Stimulated activated CD4-positive, alpha-beta T cell treated with anti-CD3 and anti-CD28 coated beads, TNF-alpha, amount 100 ng/mL, for 48 hours (primary cell): ENCODE results near the gene HIC1.

Experiments used
- DNase-seq, 3 donors: peaks; one replicate each; pipeline ENCODE4 v3.0.0-alpha.2; 2020; ENCODE audit warnings: low read depth in 3 of 3

The HIC1 gene

DNA sequence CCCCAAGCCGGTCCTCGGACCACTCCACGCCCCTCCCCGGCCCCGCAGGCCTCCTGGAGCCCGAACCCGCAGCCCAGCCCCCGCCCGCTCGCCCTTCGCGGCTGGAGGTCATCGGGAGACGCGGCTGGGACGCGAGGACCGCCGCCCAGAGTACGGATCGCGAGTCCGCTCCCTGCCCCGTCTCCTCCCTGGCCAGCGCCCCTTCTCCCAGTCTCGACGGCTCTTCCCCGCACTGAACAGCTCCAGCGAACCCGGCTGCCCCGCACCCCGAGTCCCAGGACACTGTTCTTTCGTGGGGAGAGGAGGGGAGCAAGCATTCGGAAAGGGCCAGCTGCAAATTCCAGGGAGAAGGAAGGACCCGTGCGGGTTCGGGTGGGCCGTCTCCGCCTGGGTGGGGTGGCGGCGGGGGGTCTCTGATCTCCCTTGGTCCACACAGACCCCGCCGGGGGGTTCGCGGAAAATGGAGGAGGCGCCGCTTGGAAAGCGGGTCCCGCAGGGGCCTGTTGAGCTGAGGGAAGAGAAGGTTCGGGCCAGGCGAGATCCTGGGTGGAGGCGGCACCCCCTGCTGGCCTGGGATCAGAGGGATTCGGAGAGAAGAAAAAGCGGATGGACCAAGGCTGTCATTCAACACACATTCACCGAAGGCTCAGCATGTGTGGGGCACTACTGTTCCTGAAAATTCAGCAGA, 29.1 kb upstream of the HIC1 start:
- no peak for DNase-seq

DNA sequence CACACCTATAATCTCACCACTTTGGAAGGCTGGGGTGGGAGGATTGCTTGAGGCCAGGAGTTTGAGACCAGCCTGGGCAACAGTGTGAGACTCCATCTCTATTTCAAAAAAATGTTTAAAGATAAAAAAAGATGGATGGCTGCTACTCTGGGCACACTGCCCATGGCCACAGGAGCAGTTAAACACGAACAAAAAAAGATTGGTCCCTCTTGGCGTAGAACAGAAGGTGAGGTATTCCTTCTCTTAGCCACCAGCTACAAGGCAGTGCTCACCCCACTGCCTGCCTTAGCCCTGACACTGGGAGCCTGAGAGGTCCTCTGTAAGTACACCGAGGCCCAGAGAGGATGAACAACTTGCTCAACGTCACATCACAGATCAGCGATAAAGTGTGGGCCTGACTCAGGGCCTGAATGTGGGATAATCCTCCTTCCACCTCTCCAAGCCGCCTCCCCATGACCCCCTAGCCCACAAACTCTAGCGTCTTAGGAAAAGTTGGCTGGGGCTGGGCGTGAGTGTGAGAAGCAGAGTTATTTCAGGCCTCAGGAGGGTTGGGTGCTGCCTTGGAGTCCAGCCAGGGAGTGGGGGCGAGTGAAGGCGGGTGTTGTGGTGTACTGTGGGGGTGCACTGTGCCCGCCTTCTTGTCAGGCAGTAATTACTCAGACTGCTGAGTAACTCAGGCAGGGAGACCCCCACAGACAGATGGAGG, 27.2 kb upstream of the HIC1 start:
- DNase-seq: no peak

DNA sequence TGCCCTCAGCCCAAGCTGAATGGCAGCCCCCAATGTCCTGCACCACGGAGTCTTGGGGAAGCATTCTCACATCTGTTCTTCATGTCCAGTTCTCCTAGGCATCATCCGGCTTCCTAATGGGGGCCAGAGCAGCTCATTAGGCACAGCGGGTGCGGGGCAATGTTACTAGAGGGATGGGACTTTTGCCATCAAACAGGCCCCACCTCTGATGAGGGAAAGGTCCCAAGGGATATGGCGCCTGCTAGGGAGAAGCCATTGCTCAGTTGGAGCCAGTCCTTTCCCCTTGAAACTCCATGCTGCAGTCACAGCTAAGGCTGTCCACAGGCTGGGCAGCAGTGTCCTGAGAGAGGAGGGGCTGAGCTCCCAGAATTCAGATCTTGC, 26.7 kb upstream of the HIC1 start:
- DNase-seq: no peak

DNA sequence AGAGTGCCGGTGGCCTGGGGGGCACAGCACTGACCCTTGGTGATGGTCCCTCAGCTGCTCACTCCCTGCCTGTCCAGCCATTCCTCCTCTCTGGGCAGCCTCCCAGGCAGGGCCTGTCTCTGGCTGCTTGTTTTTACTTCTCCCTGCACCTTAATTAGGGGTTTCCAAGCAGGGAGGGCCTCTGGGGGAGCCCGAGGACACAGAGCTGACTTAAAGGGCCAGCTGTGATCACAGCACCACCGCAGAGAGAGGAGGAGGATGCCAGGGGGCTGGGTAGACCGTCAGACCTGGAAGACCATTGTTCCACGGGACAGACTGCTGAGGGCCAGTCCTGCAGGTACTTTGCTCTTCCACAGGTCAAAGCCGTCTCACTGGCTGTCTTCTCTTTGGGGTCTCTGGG, 26.2 kb upstream of the HIC1 start:
- DNase-seq: no peak

DNA sequence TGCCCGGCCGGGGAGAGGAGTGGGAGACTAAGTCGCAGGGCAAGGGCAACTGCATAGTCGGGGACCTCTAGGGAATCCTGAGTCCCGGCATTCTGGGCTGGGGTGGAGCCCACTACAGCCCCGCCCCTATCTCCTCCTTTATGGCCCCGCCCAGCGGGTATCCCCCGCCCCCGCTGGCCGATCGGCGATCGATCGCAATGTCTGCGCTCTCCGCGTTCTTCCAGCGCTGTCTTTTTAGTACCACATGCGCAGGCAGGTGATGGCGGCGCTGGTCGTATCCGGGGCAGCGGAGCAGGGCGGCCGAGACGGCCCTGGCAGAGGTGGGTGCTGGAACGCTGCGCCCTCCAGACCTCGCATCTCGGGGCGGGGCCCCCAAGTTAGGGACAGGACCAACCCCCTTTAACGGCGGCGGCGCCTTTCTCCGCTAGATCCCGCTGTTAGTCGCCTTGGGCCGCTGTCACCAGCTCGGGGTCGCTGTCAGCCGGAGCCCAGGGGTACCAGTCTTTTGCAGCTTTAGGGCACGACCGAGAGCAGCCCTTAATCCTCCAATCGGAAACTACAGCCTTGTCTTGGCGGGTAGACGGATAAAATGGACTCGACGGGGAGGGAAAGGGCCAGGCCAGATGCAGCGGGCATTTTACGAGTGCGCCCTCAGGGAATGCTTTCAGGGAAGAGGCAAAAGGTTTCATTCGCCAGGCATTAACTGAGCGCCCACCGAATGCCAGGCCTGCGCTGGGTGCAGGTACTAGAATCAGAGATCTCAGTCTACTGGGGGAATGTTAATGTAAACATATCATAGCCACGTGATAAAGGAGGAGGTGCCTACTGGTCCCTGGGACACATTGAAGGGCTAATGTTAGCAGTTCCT, 24.8 kb upstream of the HIC1 start, which contains the start of gene DPH1:
Gene DPH1 (plus strand): TSS at position 243 of the 868 bp plus-strand sequence. CDS start 17 bp downstream, at position 260.
- peak; percentile 78 to 88 (median 79) for DNase-seq

DNA sequence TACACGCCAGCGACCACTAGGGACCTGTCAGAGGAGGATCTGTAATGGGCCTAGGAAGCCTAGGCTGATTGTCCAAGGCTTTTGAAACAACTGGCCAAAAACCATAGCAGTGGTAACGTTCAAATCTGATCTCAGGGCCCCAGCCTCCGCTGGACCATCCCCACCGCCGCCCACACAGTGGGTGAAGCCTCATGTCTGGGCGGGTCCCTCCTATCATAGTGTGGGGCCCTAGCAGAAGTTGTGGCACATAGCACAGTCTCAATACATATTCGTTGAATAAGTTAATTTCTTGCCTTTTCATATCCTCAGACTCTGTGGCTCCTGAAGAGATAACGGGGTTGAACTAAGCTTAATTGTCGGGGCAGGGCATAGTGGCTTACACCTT, 24.1 kb upstream of the HIC1 start:
- DNase-seq: no peak

DNA sequence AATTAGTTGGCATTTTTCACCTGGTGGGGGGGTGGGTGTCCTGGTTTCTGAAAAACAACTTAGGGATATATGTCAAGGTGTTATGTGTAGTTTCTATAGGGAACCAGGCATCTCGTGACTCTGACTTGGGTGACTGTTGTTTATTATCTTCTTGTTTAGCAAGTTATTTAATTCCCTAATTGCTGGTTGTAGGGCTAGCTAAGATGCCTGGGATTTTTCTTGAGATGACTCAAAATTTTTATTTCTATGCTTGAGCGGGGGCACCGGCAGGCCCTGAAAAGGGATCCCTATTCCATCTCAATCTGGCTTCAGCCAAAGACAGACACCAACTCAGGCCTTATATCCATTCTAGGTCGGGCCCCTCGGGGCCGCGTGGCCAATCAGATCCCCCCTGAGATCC, 21.8 kb upstream of the HIC1 start:
- DNase-seq: no peak

DNA sequence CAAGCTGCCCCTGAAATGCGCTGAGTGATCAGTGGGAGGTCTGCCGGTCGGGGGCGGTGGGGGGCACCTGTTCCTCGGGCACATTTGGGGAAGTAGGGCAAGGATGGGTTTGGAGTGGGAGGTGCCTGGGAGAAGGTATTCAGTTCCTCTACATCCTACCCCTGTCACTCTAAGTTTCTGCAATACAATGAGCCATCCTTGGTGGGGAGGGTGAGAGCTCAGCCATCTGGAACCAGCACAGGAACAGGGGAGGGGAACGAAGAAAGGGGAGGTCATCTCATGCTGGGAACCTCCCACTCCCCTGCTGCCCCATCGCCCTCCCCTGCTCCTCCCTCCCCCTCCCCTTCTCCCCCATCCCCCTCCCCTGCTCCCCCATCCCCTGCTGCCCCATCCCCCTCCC, 20.7 kb upstream of the HIC1 start:
- DNase-seq: no peak

DNA sequence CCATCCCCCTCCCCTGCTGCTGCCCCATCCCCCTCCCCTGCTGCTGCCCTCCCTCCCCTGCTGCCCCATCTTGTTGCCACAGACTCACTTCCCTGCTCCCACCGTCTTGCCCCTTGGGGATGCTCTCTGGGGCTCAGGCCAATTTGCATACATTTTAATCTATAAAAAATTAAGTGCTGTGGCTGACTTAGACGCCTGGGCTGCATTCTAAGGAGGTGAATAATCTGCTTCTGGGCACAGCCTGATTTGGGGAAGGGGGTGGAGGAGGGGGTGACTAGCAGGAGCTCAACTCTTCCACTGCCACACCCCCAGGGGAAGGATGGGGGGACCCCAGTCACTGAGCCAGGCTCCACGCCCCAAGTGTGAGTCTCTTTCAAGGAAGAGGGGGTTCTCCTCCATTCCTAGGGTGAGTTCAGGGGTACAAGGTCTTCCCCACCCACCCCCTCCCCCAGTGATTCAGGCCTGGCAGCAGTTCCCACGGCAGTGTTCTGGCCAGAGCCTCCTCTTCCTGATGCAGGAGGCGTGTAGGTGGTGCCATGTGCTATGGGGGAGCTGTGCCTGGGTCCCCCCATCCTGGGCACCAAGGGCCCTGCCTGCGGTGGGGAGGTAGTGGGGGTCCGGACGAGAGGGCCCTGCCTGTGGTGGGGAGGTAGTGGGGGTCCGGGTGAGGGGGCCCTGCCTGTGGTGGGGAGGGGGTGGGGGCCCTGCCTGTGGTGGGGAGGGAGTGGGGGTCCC, 19.9 kb upstream of the HIC1 start:
- DNase-seq: no peak

DNA sequence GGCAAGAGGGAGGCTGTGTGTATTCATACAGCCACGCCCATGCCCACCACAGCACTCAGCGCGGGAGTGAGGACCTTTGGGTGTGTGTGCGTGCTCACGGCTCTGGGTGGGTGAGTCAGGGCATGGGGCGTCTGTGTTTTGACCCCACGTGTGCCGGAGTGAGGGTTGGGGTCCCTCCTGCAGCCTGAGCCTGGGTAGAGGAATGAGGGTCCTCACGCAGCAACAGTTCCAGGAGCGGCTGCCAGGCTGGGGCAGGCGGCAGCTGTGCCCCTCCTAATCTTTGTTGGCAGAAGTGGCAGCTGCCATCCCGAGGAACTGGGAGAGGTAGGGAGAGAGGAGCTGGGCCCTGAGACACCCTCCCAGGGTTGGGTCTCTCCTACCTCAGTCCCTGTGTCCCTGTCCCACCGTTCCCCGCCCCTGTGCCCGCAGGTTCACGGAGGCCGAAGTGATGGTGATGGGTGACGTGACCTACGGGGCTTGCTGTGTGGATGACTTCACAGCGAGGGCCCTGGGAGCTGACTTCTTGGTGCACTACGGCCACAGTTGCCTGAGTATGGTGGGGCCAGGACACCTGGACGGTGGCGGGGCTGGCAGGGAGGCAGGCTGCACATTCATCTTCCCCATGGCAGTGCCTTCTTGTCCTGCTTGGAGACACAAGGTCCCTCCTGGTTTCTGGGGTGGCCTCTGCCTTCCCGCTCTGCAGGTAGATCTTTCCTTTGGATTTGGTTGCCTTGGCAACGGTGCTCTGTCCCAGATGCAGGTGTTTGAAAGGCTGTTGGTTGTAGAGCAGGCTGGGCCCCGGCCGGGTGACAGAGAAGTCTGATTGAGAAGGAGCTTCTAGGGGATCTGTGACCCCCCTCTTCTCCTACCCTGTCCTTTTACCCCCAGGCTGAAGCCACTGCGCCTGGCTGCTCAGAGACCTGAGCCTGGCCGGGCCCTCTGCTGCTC, 19.1 kb upstream of the HIC1 start:
- no peak for DNase-seq

DNA sequence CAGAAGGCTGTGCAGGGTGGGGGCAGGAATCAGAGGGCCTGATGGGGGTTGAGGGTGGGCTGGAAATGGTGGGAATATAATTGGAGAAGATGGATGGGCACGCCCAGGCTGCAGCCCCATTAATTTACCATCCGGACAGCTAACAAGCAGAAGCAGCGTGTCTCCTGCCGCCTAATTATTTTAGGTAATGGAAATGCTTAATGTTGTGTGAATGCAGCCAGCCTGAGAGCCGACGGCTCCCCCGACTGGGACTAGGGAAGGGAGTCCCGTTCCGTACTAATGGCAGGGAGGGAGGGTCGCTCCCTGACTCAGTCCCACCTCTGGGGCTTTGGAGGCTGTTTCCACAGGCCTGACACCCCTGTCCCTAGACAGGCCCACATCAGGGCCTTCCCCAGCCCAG, 17.7 kb upstream of the HIC1 start:
- no peak for DNase-seq

DNA sequence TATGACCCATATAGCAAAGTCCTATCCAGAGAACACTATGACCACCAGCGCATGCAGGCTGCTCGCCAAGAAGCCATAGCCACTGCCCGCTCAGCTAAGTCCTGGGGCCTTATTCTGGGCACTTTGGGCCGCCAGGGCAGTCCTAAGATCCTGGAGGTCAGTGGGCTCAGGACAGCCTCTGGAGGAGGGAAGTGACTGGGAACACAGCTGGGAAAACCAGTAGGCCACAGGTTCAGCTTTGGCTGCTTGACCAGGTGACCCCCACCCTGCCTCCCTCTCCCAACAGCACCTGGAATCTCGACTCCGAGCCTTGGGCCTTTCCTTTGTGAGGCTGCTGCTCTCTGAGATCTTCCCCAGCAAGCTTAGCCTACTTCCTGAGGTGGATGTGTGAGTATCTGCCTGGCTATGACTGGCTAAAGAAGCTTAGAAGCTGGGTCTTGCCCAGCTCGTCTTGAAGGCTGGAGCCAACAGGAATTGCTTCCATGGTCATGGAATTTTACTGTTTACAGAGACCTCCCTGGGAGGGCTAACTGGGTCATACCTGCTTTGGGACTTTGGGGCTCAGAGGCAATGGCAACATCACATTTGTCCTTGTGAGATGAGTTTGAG, 14.6 kb upstream of the HIC1 start:
- DNase-seq: no peak

DNA sequence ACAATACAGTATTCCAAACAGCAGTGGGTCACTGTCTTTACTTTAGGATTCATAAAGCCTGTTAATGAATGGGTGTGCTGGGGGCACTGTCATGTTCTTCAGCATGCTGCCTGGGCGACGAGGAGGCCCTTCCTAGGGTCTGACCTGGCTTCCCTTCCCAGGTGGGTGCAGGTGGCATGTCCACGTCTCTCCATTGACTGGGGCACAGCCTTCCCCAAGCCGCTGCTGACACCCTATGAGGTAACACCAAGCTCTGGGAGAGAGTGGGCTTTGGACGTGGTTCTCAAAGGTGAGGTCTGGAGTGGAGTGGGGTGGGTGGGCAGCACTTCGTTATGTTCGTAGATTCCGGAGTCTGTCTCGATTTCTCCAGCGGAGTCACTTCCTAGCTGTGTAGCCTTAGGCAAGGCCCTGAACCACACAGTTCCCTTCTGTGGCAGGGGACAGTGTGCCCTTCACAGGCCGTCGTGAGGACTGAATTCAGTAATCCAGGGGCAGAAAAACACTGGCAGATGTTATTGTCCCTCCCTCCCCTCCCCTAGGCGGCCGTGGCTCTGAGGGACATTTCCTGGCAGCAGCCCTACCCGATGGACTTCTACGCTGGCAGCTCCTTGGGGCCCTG, 13.9 kb upstream of the HIC1 start:
- DNase-seq: no peak

DNA sequence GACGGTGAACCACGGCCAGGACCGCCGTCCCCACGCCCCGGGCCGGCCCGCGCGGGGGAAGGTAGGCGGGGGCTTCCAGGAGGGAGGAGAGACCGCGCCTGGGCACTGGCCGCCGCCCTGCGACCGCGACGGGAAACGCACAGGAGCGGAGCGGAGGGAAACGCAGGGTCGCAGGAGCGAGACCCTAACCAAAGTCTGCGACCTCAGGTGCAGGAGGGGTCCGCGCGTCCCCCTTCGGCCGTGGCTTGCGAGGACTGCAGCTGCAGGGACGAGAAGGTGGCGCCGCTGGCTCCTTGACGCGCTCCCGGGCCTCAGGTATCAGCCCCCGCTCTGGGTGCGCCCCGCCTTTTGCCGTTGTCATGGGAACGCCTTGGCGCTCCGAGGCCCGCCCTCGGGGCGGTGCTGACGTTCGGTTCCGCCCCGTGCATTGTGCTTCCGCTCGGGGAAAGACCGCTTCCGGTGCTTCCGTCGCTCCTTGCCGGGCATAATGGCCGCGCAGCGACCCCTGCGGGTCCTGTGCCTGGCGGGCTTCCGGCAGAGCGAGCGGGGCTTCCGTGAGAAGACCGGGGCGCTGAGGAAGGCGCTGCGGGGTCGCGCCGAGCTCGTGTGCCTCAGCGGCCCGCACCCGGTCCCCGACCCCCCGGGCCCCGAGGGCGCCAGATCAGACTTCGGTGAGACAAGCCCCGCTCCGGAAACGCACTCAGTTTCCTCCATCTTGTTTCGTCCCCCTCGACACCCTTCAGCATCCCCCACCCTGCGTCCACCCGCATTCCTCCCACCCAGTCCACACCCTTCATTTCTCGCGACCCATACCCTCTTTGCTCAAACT, 13.1 kb upstream of the HIC1 start, which contains the start of gene OVCA2:
Gene OVCA2 (plus strand): TSS at position 462 of the 829 bp plus-strand sequence. CDS start 26 bp downstream, at position 488.
- peak; percentile 92 to 97 (median 96) for DNase-seq

DNA sequence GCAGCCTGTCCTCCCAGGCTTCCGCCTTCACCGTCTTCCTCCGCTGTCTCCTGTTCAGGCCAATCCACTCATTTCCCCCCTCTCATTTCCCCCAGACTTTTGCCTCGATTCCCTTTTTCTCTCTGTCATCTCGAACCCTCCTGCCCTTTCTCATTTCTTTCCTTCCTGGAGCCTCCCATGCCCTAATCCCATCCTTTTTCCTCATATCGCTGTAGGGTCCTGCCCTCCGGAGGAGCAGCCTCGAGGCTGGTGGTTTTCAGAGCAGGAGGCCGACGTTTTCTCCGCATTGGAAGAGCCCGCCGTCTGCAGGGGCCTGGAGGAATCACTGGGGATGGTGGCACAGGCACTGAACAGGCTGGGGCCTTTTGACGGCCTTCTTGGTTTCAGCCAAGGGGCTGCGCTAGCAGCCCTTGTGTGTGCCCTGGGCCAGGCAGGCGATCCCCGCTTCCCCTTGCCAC, 12.5 kb upstream of the HIC1 start:
- no peak for DNase-seq

DNA sequence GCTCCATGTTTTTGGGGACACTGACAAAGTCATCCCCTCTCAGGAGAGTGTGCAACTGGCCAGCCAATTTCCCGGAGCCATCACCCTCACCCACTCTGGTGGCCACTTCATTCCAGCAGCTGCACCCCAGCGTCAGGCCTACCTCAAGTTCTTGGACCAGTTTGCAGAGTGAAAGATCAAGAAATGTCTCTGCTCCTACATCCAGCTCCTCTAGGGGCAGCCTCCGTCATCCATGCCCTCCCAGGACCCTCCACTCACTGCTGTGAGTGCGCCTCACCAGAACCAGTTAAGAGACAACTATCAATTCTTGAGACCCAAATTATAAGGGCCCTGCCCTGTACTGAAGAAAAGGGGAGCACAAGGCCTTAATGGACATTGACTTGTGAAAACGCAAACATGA, 12.0 kb upstream of the HIC1 start:
- DNase-seq: no peak

DNA sequence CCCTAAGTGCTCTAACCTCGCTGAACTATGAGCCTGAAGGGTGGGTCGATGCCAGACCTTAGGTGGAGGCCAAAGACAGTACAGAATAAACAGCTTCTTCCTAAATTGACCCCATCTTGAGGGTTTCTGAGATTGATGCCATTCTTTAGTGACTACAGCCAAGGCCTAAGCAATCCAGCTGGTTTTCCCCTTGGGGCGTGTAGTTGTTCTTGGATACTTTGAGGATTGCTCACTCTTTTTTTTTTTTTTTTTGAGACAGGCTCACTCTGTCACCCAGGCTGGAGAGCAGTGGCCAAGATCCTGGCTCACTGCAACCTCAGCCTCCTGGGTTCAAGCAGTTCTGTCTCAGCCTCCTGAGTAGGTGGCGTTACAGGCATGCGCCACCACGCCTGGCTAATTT, 11.1 kb upstream of the HIC1 start:
- no peak for DNase-seq

DNA sequence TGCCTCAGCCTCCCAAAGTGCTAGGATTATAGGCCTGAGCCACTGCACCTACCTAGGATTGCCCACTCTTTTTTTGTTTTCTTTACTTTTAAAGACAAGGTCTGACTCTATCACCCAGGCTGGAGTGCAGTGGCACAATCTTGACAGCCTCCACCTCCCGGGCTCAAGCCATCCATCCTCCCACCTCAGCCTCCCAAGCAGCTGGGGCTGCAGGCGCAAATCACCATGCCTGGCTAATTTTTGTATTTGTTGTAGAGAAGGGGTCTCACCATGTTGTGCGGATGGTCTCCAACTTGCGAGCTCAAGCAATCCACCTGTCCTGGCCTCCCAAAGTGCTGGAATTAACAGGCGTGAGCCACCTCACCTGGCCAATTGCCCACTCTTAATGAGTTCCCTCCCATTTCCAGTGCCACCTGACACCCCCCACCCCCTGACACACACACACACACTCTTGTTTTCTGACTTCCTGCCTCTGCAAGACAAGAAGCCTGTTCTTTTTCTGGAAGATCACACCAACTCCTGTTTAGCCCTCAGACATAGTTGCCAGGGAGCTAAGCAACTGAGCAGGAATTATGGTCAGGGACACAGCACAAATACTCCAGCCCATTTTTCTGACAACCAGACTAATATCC, 10.5 kb upstream of the HIC1 start:
- no peak for DNase-seq
